ENCODE data around the gene JAM3. TPM values are rescaled to one million over a fixed set of nuclear protein-coding genes. Genes with fewer than 3 reads are reported as not detected.

Gene JAM3
- total RNA-seq, 1 donor from 2014 or later: 101 TPM

DNA sequence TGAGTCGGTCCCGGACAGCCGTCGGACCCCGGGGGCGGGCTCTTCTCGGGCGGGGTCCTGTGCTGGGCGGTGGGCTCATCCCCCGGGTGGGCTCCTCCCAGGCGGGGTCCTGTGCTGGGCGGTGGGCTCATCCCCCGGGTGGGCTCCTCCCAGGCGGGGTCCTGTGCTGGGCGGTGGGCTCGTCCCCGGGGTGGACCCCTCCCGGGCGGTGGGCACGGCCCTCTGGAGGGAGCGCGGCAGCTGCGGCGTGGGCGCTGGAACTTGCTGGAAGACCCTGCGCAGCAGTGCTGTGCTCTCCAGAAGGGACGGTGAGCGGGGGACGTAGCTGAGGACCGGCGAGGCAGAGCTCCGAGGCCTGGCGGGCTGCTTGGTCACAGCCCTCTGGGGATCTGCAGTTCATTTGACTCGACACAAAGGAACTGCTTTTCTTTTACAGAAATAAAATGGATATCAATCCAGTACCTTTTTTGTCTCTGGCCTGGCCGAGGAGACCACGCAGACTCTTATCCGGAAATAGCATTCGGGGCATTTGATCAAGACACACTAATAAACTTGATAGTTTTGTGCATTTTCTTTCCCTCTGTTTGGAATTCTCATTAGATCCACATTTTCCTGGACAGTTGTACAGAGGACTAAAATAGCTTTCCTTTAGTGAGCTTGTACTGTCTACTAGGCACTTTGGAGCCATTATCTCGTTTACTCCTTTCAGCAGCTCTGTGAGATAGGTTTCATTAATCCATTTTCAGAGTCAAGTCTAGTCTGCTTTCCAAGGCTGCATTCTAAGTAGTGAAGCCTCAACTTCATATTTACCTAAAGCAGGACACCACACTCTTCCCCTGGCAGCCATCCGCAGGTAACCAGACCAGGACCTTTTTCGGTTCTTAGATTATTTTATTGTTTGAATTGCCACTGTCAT lies 812 bp downstream of the JAM3 start:
- peaks cover 5% of the 10 kb centered on the region for H3K27me3 Mint-ChIP-seq (ENCODE audit: unreplicated experiment)
- H3K4me3 Mint-ChIP-seq (ENCODE audit: unreplicated experiment): peak overlapping the region; percentile 96
- peaks cover 30% of the 10 kb centered on the region for H3K4me1 Mint-ChIP-seq (ENCODE audit: low read depth, unreplicated experiment)
- DNase-seq: peak; percentile 79
- peaks cover 9% of the 10 kb centered on the region for H3K9me3 Mint-ChIP-seq (ENCODE audit: unreplicated experiment)
- peak overlapping the region; percentile 98 for H3K27ac Mint-ChIP-seq (ENCODE audit: unreplicated experiment)
- TF ChIP-seq CTCF (IDR thresholded peaks at IDR 0.05; ENCODE audit: partially characterized antibody, unreplicated experiment): no peak
- no peaks in the 10 kb centered on the region for H3K36me3 Mint-ChIP-seq (ENCODE audit: unreplicated experiment)

DNA sequence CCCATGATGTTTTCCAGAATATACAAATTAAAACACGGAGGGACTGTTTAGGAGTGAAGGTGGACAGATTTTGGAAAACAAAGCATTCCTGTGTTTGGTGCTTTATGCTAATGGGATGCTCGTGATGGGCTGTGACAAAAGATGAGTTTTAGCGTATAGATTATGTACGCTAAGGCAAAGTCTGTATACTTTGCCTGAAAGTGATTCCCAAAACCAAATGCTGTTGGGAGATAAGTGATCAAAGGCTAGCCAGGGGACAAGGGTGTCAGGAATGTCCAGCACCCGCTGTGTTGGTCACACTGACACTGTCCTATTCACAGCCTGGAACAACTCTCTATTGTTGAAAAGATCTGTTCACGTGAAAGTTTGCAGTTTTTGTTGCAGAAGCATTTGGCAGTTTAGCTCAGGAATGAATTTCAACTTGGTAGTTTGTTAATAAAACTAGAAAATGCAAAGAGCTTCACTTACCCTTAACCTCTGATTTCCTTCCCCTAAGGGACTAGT lies 1.5 kb downstream of the JAM3 start:
- peaks cover 5% of the 10 kb centered on the region for H3K27me3 Mint-ChIP-seq (ENCODE audit: unreplicated experiment)
- H3K27ac Mint-ChIP-seq (ENCODE audit: unreplicated experiment): peak overlapping the region; percentile 98
- DNase-seq: no peak
- H3K4me3 Mint-ChIP-seq (ENCODE audit: unreplicated experiment): peak overlapping the region; percentile 96
- no peak for TF ChIP-seq CTCF (IDR thresholded peaks at IDR 0.05; ENCODE audit: partially characterized antibody, unreplicated experiment)
- H3K4me1 Mint-ChIP-seq (ENCODE audit: low read depth, unreplicated experiment): peaks cover 35% of the 10 kb centered on the region
- H3K9me3 Mint-ChIP-seq (ENCODE audit: unreplicated experiment): peaks cover 9% of the 10 kb centered on the region
- H3K36me3 Mint-ChIP-seq (ENCODE audit: unreplicated experiment): no peaks in the 10 kb centered on the region

- Mint-ChIP-seq H3K4me1 (ENCODE audit: low read depth, unreplicated experiment) (peaks cover 34% of the 10 kb centered on the region), H3K9me3 (ENCODE audit: unreplicated experiment) (peaks cover 9% of the 10 kb centered on the region), H3K27ac (ENCODE audit: unreplicated experiment) (peak overlapping the region; percentile 34), H3K4me3 (ENCODE audit: unreplicated experiment) (peak overlapping the region; percentile 96), H3K36me3 (ENCODE audit: unreplicated experiment) (no peaks in the 10 kb centered on the region), H3K27me3 (ENCODE audit: unreplicated experiment) (peaks cover 5% of the 10 kb centered on the region)
- no peak for TF ChIP-seq CTCF (IDR thresholded peaks at IDR 0.05; ENCODE audit: partially characterized antibody, unreplicated experiment)
- no peak for DNase-seq
Observed at GRCh38 chr11:134071306-134071705, 2.4 kb downstream of the JAM3 start.

DNA sequence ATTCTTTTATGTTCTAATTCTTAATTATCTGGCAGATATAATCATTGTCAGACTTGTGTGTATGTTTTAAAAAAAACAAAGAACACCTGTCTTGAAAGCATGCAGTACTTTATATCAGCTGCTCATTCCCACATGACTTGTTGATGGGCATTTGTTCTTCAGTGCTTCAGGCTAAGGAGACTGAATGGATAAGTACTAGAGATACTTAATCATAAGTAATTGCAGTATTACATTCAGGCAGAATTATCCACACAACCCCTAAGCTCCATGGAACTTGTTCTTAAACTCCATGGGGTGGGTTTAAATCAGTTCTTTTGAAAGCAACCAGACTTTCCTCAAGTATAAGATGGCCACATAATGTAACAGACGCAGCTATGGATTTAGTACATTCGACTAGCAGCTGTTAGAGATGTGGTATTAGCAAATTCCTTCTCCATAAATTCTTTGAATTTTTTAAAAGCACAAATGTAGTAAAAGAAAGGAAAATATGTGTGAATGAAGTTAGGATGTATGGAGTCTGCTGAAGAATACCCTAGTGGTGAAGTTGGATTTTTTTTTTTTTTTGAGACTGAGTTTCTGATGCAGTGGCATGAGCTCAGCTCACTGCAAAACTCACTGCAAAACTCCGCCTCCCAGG lies 3.0 kb downstream of the JAM3 start:
- no peak for DNase-seq
- H3K36me3 Mint-ChIP-seq (ENCODE audit: unreplicated experiment): no peaks in the 10 kb centered on the region
- TF ChIP-seq CTCF (IDR thresholded peaks at IDR 0.05; ENCODE audit: partially characterized antibody, unreplicated experiment): peak; percentile 69
- H3K9me3 Mint-ChIP-seq (ENCODE audit: unreplicated experiment): peaks cover 9% of the 10 kb centered on the region
- peak overlapping the region; percentile 96 for H3K4me3 Mint-ChIP-seq (ENCODE audit: unreplicated experiment)
- H3K27me3 Mint-ChIP-seq (ENCODE audit: unreplicated experiment): peaks cover 5% of the 10 kb centered on the region
- peak overlapping the region; percentile 34 for H3K27ac Mint-ChIP-seq (ENCODE audit: unreplicated experiment)
- H3K4me1 Mint-ChIP-seq (ENCODE audit: low read depth, unreplicated experiment): peaks cover 33% of the 10 kb centered on the region

Measured in glutamatergic neuron (in vitro differentiated cells).